HepG2 (cell line): ENCODE data around the gene NEK5. TPM values are rescaled to one million over a fixed set of nuclear protein-coding genes. Genes with fewer than 3 reads are reported as not detected.

Source experiments
- DMTF1 ChIP-seq: sonication (generic); formaldehyde crosslinking; IDR thresholded peaks from 2 replicates; pipeline ENCODE4 v1.4.0; 2020; ENCODE audit warnings: mild to moderate bottlenecking, missing genetic modification reagents
- FOXO4 ChIP-seq: sonication (generic); formaldehyde crosslinking; conservative IDR thresholded peaks from 2 replicates; pipeline ENCODE4 v1.8.1; 2023; ENCODE audit warnings: missing genetic modification reagents
- RBM39 ChIP-seq: fragments of 200-400 bp; formaldehyde crosslinking; IDR thresholded peaks from one replicate; pipeline ENCODE4 v1.6.1; 2018; ENCODE audit warnings: antibody characterized with exemption, mild to moderate bottlenecking, low read depth, low read length; ENCODE audit not compliant: poor library complexity, severe bottlenecking
- SP140L ChIP-seq: sonication (generic); formaldehyde crosslinking; IDR thresholded peaks from 2 replicates; pipeline ENCODE4 v1.4.0; 2020; ENCODE audit warnings: missing genetic modification reagents, borderline replicate concordance
- TRAFD1 ChIP-seq: sonication (generic); formaldehyde crosslinking; IDR thresholded peaks from 2 replicates; pipeline ENCODE4 v1.5.1; 2020; ENCODE audit warnings: missing genetic modification reagents, mild to moderate bottlenecking, borderline replicate concordance
- ZNF512 ChIP-seq: sonication (generic); formaldehyde crosslinking; IDR thresholded peaks from 2 replicates; pipeline ENCODE4 v1.4.0; 2020; ENCODE audit warnings: mild to moderate bottlenecking, missing genetic modification reagents
- ZNF703 ChIP-seq: sonication (generic); formaldehyde crosslinking; IDR thresholded peaks from 2 replicates; pipeline ENCODE4 v1.5.1; 2020; ENCODE audit warnings: missing genetic modification reagents, mild to moderate bottlenecking, moderate library complexity, borderline replicate concordance
- polyA plus RNA-seq, 8 experiments: library from polyadenylated mRNA; depleted of rRNA in 3 of 8; stranded (reverse) in 7 of 8; unstranded in 1 of 8; fragments of >200 nt; fragmentation: Illumina TruSeq in 4 of 8; extraction: Trizol in 4 of 8; gene quantifications; 2 replicates each; pipeline versions ENCODE4 v1.2.1 to v1.2.3, GENCODE V29; 2011 to 2016; ENCODE audit warnings: low read depth in 4 of 8, missing spikeins in 1 of 8, mixed read lengths in 1 of 8; ENCODE audit not compliant: insufficient read depth in 1 of 8
- total RNA-seq, 5 experiments: library from RNA; depleted of rRNA; stranded (reverse); fragments of >200 nt; fragmentation: Illumina TruSeq; extraction: Trizol; gene quantifications; 2 replicates each; pipeline ENCODE4 v1.2.3, GENCODE V29; 2016; ENCODE audit warnings: low read depth in 1 of 5

The NEK5 gene
- total and polyA plus RNA-seq, 2 of the 13 experiments (the other 11 are each of a cell fraction or from before 2014, with no cell fraction given): 0.12 to 0.22 TPM

- no peak for TF ChIP-seq DMTF1 (CRISPR knock-in tag)
- TF ChIP-seq RBM39: no peak
- no peak for TF ChIP-seq ZNF512 (CRISPR knock-in tag)
- no peak for TF ChIP-seq SP140L (CRISPR knock-in tag)
- TF ChIP-seq TRAFD1 (CRISPR knock-in tag): no peak
- TF ChIP-seq FOXO4 (CRISPR knock-in tag): no peak
- TF ChIP-seq ZNF703 (CRISPR knock-in tag): no peak
These were observed 112.6 kb downstream of the NEK5 start (continued) for GRCh38 chr13:52016296-52016695.
